Activated naive CD8-positive, alpha-beta T cell treated with anti-CD3 and anti-CD28 coated beads, Interleukin-2, amount 50 U/mL, for 24 hours (primary cell): ENCODE data around the gene METAP2.
"Not testable (repeated sequence)": the region's sequence is repeated elsewhere in the genome, so short reads cannot be mapped to it uniquely, and the experiment has no call there.

Experiments used
- ATAC-seq: fragments of 150-1000 bp; cut with Tn5 transposase; one replicate; pipeline ENCODE4 v1.10.0; 2021
- DNase-seq: peaks from one replicate; pipeline ENCODE4 v3.0.0; 2021
- H3K27ac Mint-ChIP-seq: one replicate; pipeline ENCODE4 v1.8.0; 2021; ENCODE audit warnings: mild to moderate bottlenecking, mixed read lengths
- H3K27me3 Mint-ChIP-seq: one replicate; pipeline ENCODE4 v1.8.0; 2021; ENCODE audit warnings: mixed read lengths
- H3K36me3 Mint-ChIP-seq: one replicate; pipeline ENCODE4 v1.8.0; 2021; ENCODE audit warnings: low read depth, mixed read lengths
- H3K4me1 Mint-ChIP-seq: one replicate; pipeline ENCODE4 v1.8.0; 2021; ENCODE audit warnings: mixed read lengths
- H3K4me3 Mint-ChIP-seq: one replicate; pipeline ENCODE4 v1.8.0; 2021; ENCODE audit warnings: mild to moderate bottlenecking, moderate library complexity, mixed read lengths
- H3K9me3 Mint-ChIP-seq: one replicate; pipeline ENCODE4 v1.8.0; 2021; ENCODE audit warnings: mixed read lengths

The METAP2 gene

DNA sequence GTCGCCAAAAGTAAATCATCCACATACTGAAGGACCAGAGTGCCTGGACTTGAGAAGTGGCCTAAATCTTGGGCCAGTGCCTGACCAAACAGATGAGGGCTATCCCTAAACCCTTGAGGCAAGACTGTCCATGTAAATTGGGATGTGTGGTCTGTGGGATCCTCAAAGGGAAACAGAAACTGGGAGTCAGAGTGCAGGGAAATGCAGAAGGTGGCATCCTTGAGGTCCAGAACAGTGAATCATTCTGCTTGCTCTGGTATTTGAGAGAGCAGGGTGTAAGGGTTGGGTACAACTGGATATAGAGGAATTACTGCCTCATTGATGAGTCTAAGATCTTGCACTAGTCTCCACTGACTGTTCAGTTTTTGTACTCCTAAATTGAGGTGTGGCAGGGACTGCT is 20.1 kb upstream of the METAP2 start:
- H3K4me1 Mint-ChIP-seq, H3K27me3 Mint-ChIP-seq, H3K4me3 Mint-ChIP-seq, ATAC-seq, DNase-seq, H3K27ac Mint-ChIP-seq, H3K36me3 Mint-ChIP-seq: not testable (repeated sequence)
- peaks cover 13% of the 10 kb centered on the region for H3K9me3 Mint-ChIP-seq

DNA sequence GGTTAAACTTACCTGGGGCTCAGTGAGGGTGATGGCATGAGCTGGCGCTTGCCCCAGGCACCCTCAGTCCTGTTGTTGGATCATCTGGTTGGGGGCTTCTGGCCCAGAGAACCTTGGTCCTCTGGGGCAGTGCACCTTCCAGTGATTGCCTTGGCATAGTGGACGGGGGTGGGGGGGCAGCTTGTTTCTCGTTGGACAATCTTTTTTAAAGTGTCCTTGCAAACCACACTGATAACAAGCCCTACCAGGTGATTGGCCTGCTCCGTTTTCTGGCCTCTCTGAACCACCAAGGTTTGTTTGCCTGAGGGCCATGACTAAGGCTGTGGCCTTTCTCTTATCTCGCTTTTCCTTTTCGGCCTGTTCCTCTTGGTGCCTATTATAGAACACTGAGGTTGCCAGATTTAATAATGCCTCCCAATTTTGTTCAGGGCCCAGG is 19.2 kb upstream of the METAP2 start:
- DNase-seq, ATAC-seq, H3K27me3 Mint-ChIP-seq, H3K27ac Mint-ChIP-seq, H3K4me1 Mint-ChIP-seq, H3K4me3 Mint-ChIP-seq, H3K36me3 Mint-ChIP-seq: not testable (repeated sequence)
- peaks cover 13% of the 10 kb centered on the region for H3K9me3 Mint-ChIP-seq

- not testable (repeated sequence) for H3K27ac Mint-ChIP-seq, H3K4me3 Mint-ChIP-seq
These were observed 16.3 kb upstream of the METAP2 start for GRCh38 chr12:95457605-95458004.

GRCh38 chr12:95458761-95459160 is 15.2 kb upstream of the METAP2 start:
- Mint-ChIP-seq H3K27ac (no peak overlapping the region), H3K9me3 (peaks cover 13% of the 10 kb centered on the region), H3K27me3 (peaks cover 3% of the 10 kb centered on the region), H3K36me3 (no peaks in the 10 kb centered on the region), H3K4me1 (no peaks in the 10 kb centered on the region), H3K4me3 (no peak overlapping the region)
- no peak for ATAC-seq
- no peak for DNase-seq

More at GRCh38 chr12:95457605-95458004, 16.3 kb upstream of the METAP2 start:
- ATAC-seq, H3K36me3 Mint-ChIP-seq, H3K27me3 Mint-ChIP-seq, H3K4me1 Mint-ChIP-seq, DNase-seq: not testable (repeated sequence)
- peaks cover 13% of the 10 kb centered on the region for H3K9me3 Mint-ChIP-seq

GRCh38 chr12:95459310-95459709 is 14.6 kb upstream of the METAP2 start:
- Mint-ChIP-seq H3K4me1 (no peaks in the 10 kb centered on the region), H3K4me3 (no peak overlapping the region), H3K27ac (no peak overlapping the region), H3K36me3 (no peaks in the 10 kb centered on the region), H3K9me3 (peaks cover 13% of the 10 kb centered on the region), H3K27me3 (peaks cover 4% of the 10 kb centered on the region)
- DNase-seq (no peak), ATAC-seq (no peak)

GRCh38 chr12:95460105-95460504 is 13.8 kb upstream of the METAP2 start:
- no peak overlapping the region for H3K27ac Mint-ChIP-seq
- no peak overlapping the region for H3K4me3 Mint-ChIP-seq
- peaks cover 13% of the 10 kb centered on the region for H3K9me3 Mint-ChIP-seq
- no peak for ATAC-seq
- DNase-seq = no peak
- H3K27me3 Mint-ChIP-seq = peaks cover 5% of the 10 kb centered on the region
- H3K36me3 Mint-ChIP-seq = no peaks in the 10 kb centered on the region
- no peaks in the 10 kb centered on the region for H3K4me1 Mint-ChIP-seq

GRCh38 chr12:95460896-95461295 is 13.1 kb upstream of the METAP2 start:
- H3K4me1 Mint-ChIP-seq = no peaks in the 10 kb centered on the region
- DNase-seq = no peak
- H3K27ac Mint-ChIP-seq = no peak overlapping the region
- no peak overlapping the region for H3K4me3 Mint-ChIP-seq
- no peak for ATAC-seq
- peaks cover 13% of the 10 kb centered on the region for H3K9me3 Mint-ChIP-seq
- H3K27me3 Mint-ChIP-seq = peaks cover 5% of the 10 kb centered on the region
- H3K36me3 Mint-ChIP-seq = no peaks in the 10 kb centered on the region

DNA sequence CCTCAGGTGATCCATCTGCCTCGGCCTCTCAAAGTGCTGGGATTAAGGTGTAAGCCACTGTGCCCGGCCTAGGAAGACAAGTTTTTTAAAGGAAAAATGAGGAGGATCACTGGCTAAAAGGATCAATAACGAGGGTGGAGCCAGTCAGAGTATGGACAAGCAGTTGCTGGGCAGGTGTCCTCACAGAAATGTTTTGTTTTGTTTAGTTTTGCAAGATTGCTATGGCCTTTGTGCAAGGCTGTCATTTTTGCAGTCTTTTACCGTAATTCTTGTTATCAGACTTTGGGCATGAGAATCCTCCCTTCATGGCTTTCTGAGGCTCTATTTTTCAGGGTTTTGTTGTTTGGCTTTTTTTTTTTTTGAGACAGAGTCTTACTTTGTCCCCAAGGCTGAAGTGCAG is 11.9 kb upstream of the METAP2 start:
- H3K27me3 Mint-ChIP-seq = peaks cover 5% of the 10 kb centered on the region
- ATAC-seq = no peak
- no peak overlapping the region for H3K4me3 Mint-ChIP-seq
- peaks cover 10% of the 10 kb centered on the region for H3K9me3 Mint-ChIP-seq
- H3K36me3 Mint-ChIP-seq = no peaks in the 10 kb centered on the region
- no peak overlapping the region for H3K27ac Mint-ChIP-seq
- no peak for DNase-seq
- no peaks in the 10 kb centered on the region for H3K4me1 Mint-ChIP-seq

DNA sequence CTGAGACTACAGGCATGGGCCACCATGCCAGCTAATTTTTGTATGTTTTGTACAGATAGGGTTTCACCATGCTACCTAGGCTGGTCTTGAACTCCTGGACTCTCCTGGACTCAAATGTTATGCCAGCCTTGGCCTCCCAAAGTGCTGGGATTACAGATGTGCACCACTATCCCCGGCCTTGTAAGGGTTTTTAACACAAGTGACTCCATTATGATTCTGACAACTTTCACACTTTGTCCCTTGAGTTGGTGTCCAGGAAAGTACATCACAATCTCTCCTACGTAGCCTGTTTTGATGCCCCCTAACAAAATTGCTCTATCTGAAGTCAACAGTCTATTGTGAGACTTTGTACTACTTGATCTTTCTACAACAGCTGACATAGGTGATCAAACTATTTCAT is 11.4 kb upstream of the METAP2 start:
- no peak overlapping the region for H3K27ac Mint-ChIP-seq
- peaks cover 5% of the 10 kb centered on the region for H3K27me3 Mint-ChIP-seq
- no peak overlapping the region for H3K4me3 Mint-ChIP-seq
- DNase-seq (no peak), ATAC-seq (no peak)
- peaks cover 9% of the 10 kb centered on the region for H3K9me3 Mint-ChIP-seq
- H3K4me1 Mint-ChIP-seq = no peaks in the 10 kb centered on the region
- no peaks in the 10 kb centered on the region for H3K36me3 Mint-ChIP-seq

- Mint-ChIP-seq H3K9me3 (peaks cover 4% of the 10 kb centered on the region), H3K27ac (no peak overlapping the region), H3K27me3 (peaks cover 5% of the 10 kb centered on the region), H3K36me3 (no peaks in the 10 kb centered on the region), H3K4me3 (no peak overlapping the region), H3K4me1 (no peaks in the 10 kb centered on the region)
- DNase-seq (no peak), ATAC-seq (no peak)
These were observed 10.9 kb upstream of the METAP2 start for GRCh38 chr12:95463050-95463449.

DNA sequence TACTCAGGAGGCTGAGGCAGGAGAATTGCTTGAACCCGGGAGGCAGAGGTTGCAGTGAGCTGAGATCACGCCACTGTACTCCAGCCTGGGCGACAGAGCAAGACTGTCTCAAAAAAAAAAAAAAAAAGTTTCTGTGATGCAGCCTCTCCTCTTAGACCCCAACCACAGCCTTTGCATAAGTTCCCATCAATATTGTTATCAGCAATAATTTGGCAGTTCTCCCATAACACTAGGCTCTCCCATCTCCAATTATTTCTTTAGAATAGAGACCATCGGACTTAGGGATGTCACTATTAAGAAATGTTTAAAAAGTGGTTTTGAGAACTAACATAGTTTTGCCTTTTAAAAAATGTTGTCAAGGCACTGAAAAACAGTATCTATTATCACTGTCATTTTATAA is 10.2 kb upstream of the METAP2 start:
- not testable (repeated sequence) for H3K36me3 Mint-ChIP-seq, H3K9me3 Mint-ChIP-seq, DNase-seq, H3K27me3 Mint-ChIP-seq, H3K4me1 Mint-ChIP-seq, ATAC-seq, H3K4me3 Mint-ChIP-seq, H3K27ac Mint-ChIP-seq

DNA sequence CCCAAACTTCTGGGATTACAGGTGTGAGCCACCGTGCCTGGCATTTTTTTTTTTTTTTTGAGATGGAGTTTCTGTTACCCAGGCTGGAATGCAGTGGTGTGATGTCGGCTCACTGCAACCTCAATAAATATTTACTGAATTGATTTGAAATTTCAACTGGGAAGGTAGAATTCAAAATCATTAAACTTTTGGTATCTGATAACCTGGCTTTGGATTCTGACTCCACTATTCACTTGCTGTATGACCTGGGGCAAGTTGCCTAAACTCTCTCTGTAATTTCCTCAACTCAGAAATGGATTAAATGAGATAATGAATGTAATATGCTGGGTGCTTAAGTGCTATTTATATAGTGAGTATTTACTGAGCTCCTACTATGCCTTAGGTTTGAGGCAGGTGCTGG is 8.7 kb upstream of the METAP2 start:
- peaks cover 2% of the 10 kb centered on the region for H3K27me3 Mint-ChIP-seq
- H3K4me1 Mint-ChIP-seq = no peaks in the 10 kb centered on the region
- H3K4me3 Mint-ChIP-seq = no peak overlapping the region
- H3K36me3 Mint-ChIP-seq = no peaks in the 10 kb centered on the region
- no peak for DNase-seq
- no peak for ATAC-seq
- no peak overlapping the region for H3K27ac Mint-ChIP-seq
- no peaks in the 10 kb centered on the region for H3K9me3 Mint-ChIP-seq

- Mint-ChIP-seq H3K4me3 (no peak overlapping the region), H3K4me1 (peaks cover 13% of the 10 kb centered on the region), H3K27me3 (no peaks in the 10 kb centered on the region), H3K36me3 (peaks cover 12% of the 10 kb centered on the region), H3K9me3 (no peaks in the 10 kb centered on the region), H3K27ac (no peak overlapping the region)
- ATAC-seq (no peak), DNase-seq (no peak)
These were observed 3.7 kb upstream of the METAP2 start for GRCh38 chr12:95470300-95470699.

GRCh38 chr12:95473231-95473883 is 595 bp upstream of the METAP2 start:
- peaks cover 38% of the 10 kb centered on the region for H3K4me1 Mint-ChIP-seq
- H3K36me3 Mint-ChIP-seq = peaks cover 39% of the 10 kb centered on the region
- no peak for ATAC-seq
- DNase-seq = peak; percentile 23
- H3K9me3 Mint-ChIP-seq = no peaks in the 10 kb centered on the region
- H3K27me3 Mint-ChIP-seq = no peaks in the 10 kb centered on the region
- peak overlapping the region; percentile 99 for H3K27ac Mint-ChIP-seq
- peak overlapping the region; percentile 98 for H3K4me3 Mint-ChIP-seq

GRCh38 chr12:95474660-95474958 is 657 bp downstream of the METAP2 start:
- H3K27ac Mint-ChIP-seq = peak overlapping the region; percentile 99
- DNase-seq = no peak
- peak overlapping the region; percentile 98 for H3K4me3 Mint-ChIP-seq
- H3K36me3 Mint-ChIP-seq = peaks cover 50% of the 10 kb centered on the region
- no peaks in the 10 kb centered on the region for H3K9me3 Mint-ChIP-seq
- H3K27me3 Mint-ChIP-seq = no peaks in the 10 kb centered on the region
- no peak for ATAC-seq
- peaks cover 51% of the 10 kb centered on the region for H3K4me1 Mint-ChIP-seq

DNA sequence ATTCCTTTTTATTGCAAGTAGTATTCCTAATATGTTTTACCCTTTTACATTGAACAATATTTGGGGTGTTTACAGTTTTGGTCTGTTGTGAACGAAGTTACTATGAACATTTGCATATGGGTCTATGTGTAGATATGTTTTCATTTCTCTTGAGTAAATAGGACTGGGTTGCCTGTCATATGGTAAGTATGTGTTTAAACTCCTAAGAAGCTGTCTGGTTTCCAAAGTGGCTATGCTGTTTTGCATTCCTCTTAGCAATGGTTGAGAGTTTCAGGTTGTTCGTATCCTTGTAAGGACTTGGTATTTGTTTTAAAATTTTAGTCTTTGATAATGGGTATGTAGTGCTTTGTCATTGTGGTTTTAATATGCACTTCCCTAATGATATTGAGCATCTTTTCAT is 6.3 kb downstream of the METAP2 start:
- H3K4me3 Mint-ChIP-seq = no peak overlapping the region
- H3K4me1 Mint-ChIP-seq = peaks cover 59% of the 10 kb centered on the region
- H3K27ac Mint-ChIP-seq = no peak overlapping the region
- DNase-seq (no peak), ATAC-seq (no peak)
- no peaks in the 10 kb centered on the region for H3K9me3 Mint-ChIP-seq
- no peaks in the 10 kb centered on the region for H3K27me3 Mint-ChIP-seq
- H3K36me3 Mint-ChIP-seq = peaks cover 74% of the 10 kb centered on the region
